HCT116 (cell line): ENCODE measurements around the gene NBAS. TPM values are rescaled to one million over a fixed set of nuclear protein-coding genes. Genes with fewer than 3 reads are reported as not detected.

ENCODE experiments used
- ATAC-seq: fragments of 200-7000 bp; cut with Tn5 transposase; 2 replicates; pipeline ENCODE4 v1.9.1; 2020; ENCODE audit warnings: mild to moderate bottlenecking, moderate library complexity
- BruUV-seq: library from RNA; stranded (reverse); fragments of 400-500 nt; replicated peaks from 2 replicates; lab custom pipeline; 2021; lab: Mats Ljungman, UMichigan
- CTCF ChIA-PET: fragments of 300-600 bp; sonication (Branson Sonifier 250); formaldehyde crosslinking; loops from one replicate; lab custom pipeline; 2021; ENCODE audit warnings: antibody characterized with exemption; lab: Charles Lee
- POLR2A ChIA-PET: fragments of 300-600, 350-600 bp; sonication (Branson Sonifier 250); formaldehyde crosslinking; loops from one replicate; lab custom pipeline; 2021; ENCODE audit warnings: antibody characterized with exemption; lab: Charles Lee
- RAD21 ChIA-PET, 2 experiments: fragments of 300-600 bp; sonication (Branson Sonifier 250); formaldehyde crosslinking; loops; one replicate each; lab custom pipeline; 2023; ENCODE audit warnings: low total read pairs in 2 of 2; ENCODE audit not compliant: uncharacterized antibody in 2 of 2, unreplicated experiment in 2 of 2, low non-redundant PET in 1 of 2; lab: Charles Lee
- DNase-seq: peaks from one replicate; pipeline ENCODE4 v3.0.0-alpha.2; 2010; ENCODE audit warnings: low read depth, low spot score
- H2AFZ ChIP-seq: fragments of 200-600 bp; shearing (Covaris generic), sonication (generic); 2 replicates; pipeline ENCODE4 v1.6.1; 2017; ENCODE audit warnings: low read depth, mixed run types, mixed read lengths, antibody characterized with exemption, low read length; ENCODE audit not compliant: poor library complexity, severe bottlenecking
- H3K27ac ChIP-seq: 2 replicates; pipeline ENCODE4 v1.5.1; 2012; ENCODE audit warnings: low read depth, low read length
- H3K27me3 ChIP-seq: fragments of 200-600 bp; sonication (generic); 2 replicates; pipeline ENCODE4 v1.6.1; 2016; ENCODE audit warnings: mixed run types, low read length, mixed read lengths; ENCODE audit not compliant: insufficient read depth
- H3K36me3 ChIP-seq, 2 experiments: fragments of 200-500 bp in 1 of 2; fragments of 200-600 bp in 1 of 2; sonication (Bioruptor generic) in 1 of 2; sonication (generic) in 1 of 2; 2 replicates each; pipeline versions ENCODE4 v1.5.1 to v1.6.1; 2014 to 2016; ENCODE audit warnings: low read length in 2 of 2, inconsistent platforms in 1 of 2, mixed read lengths in 1 of 2, mixed run types in 1 of 2; ENCODE audit not compliant: insufficient read depth in 2 of 2, control insufficient read depth in 1 of 2
- H3K4me1 ChIP-seq, 2 experiments: fragments of 200-600 bp in 1 of 2; sonication (generic) in 1 of 2; 2 replicates each; pipeline versions ENCODE4 v1.5.1 to v1.6.1; 2012 to 2017; ENCODE audit warnings: low read length in 2 of 2, inconsistent platforms in 1 of 2, mild to moderate bottlenecking in 1 of 2, mixed read lengths in 1 of 2, mixed run types in 1 of 2, moderate library complexity in 1 of 2; ENCODE audit not compliant: insufficient read depth in 2 of 2, control insufficient read depth in 1 of 2
- H3K4me2 ChIP-seq: fragments of 200-600 bp; sonication (generic); 2 replicates; pipeline ENCODE4 v1.6.1; 2017; ENCODE audit warnings: mixed run types, low read length, mixed read lengths
- H3K4me3 ChIP-seq, 2 experiments: fragments of 200-600 bp in 1 of 2; sonication (generic) in 1 of 2; replicated peaks in 1 of 2; 2 replicates each; pipeline ENCODE4 v1.5.1; 2011 to 2016; ENCODE audit warnings: low read length in 2 of 2, control low read depth in 1 of 2, low read depth in 1 of 2, mild to moderate bottlenecking in 1 of 2, mixed read lengths in 1 of 2, mixed run types in 1 of 2
- H3K79me2 ChIP-seq: fragments of 200-600 bp; sonication (generic); 2 replicates; pipeline ENCODE4 v1.6.1; 2017; ENCODE audit warnings: mild to moderate bottlenecking, mixed run types, low read length, moderate library complexity, mixed read lengths; ENCODE audit not compliant: insufficient read depth
- H3K9ac ChIP-seq: fragments of 200-600 bp; sonication (generic); 2 replicates; pipeline ENCODE4 v1.6.1; 2016; ENCODE audit warnings: low read length, mixed read lengths
- H3K9me2 ChIP-seq: fragments of 200-600 bp; sonication (generic), shearing (Covaris generic); 2 replicates; pipeline ENCODE4 v1.6.1; 2017; ENCODE audit warnings: mixed run types, mild to moderate bottlenecking, moderate library complexity; ENCODE audit not compliant: insufficient read depth
- H3K9me3 ChIP-seq, 2 experiments: fragments of 200-500 bp in 1 of 2; fragments of 200-600 bp in 1 of 2; sonication (Bioruptor generic) in 1 of 2; sonication (generic) in 1 of 2; 2 replicates each; pipeline ENCODE4 v1.6.1; 2014 to 2017; ENCODE audit warnings: low read length in 2 of 2, mixed read lengths in 2 of 2, inconsistent platforms in 1 of 2, low read depth in 1 of 2, mild to moderate bottlenecking in 1 of 2, mixed run types in 1 of 2, moderate library complexity in 1 of 2; ENCODE audit not compliant: control insufficient read depth in 1 of 2, insufficient read depth in 1 of 2
- H4K20me1 ChIP-seq: fragments of 200-600 bp; sonication (generic), shearing (Covaris generic); 2 replicates; pipeline ENCODE4 v1.6.1; 2017; ENCODE audit warnings: mixed run types, mild to moderate bottlenecking, moderate library complexity; ENCODE audit not compliant: insufficient read depth
- CEBPB ChIP-seq: IDR thresholded peaks from 2 replicates; pipeline ENCODE4 v1.6.1; 2012; ENCODE audit warnings: low read depth
- CTCF ChIP-seq, 3 experiments: fragments of 200-600 bp in 1 of 3; sonication (generic) in 1 of 3; IDR thresholded peaks in 2 of 3; conservative IDR thresholded peaks in 1 of 3; 2 replicates each; pipeline ENCODE4 v1.5.1; 2012 to 2017; ENCODE audit warnings: low read depth in 2 of 3, low read length in 2 of 3, antibody characterized with exemption in 1 of 3, borderline replicate concordance in 1 of 3, control low read depth in 1 of 3, mild to moderate bottlenecking in 1 of 3, mixed read lengths in 1 of 3, mixed run types in 1 of 3, moderate library complexity in 1 of 3; ENCODE audit not compliant: insufficient read depth in 1 of 3
- EGR1 ChIP-seq: IDR thresholded peaks from 2 replicates; pipeline ENCODE4 v1.6.1; 2012; ENCODE audit warnings: low read depth
- ELF1 ChIP-seq: IDR thresholded peaks from 2 replicates; pipeline ENCODE4 v1.6.1; 2012; ENCODE audit warnings: low read depth, borderline replicate concordance
- EZH2phosphoT487 ChIP-seq: fragments of 200-600 bp; IDR thresholded peaks from 2 replicates; pipeline ENCODE4 v1.6.1; 2018; ENCODE audit warnings: antibody characterized with exemption, borderline replicate concordance
- JUND ChIP-seq: IDR thresholded peaks from 2 replicates; pipeline ENCODE4 v1.6.1; 2012
- REST ChIP-seq: IDR thresholded peaks from 2 replicates; pipeline ENCODE4 v1.6.1; 2012; ENCODE audit warnings: low read depth
- TCF7L2 ChIP-seq: IDR thresholded peaks from 2 replicates; pipeline ENCODE4 v1.7.0; 2011; ENCODE audit warnings: borderline replicate concordance, inconsistent platforms; ENCODE audit not compliant: insufficient read depth, insufficient read length; ENCODE audit errors: extremely low read depth
- YY1 ChIP-seq: IDR thresholded peaks from 2 replicates; pipeline ENCODE4 v1.6.1; 2011; ENCODE audit warnings: low read length, low read depth, moderate library complexity, mild to moderate bottlenecking; ENCODE audit not compliant: insufficient replicate concordance; ENCODE audit errors: extremely low read depth
- ZBTB33 ChIP-seq: IDR thresholded peaks from 2 replicates; pipeline ENCODE4 v1.6.1; 2011; ENCODE audit warnings: mild to moderate bottlenecking, low read length, moderate library complexity; ENCODE audit not compliant: insufficient replicate concordance; ENCODE audit errors: extremely low read depth
- ZFX ChIP-seq: fragments of 450-650 bp; IDR thresholded peaks from 2 replicates; pipeline ENCODE4 v1.6.1; 2017
- ZNF274 ChIP-seq: fragments of 200-500 bp; sonication (Bioruptor generic); IDR thresholded peaks from 2 replicates; pipeline ENCODE4 v1.6.1; 2014; ENCODE audit warnings: mild to moderate bottlenecking, low read depth, low read length, inconsistent platforms
- intact Hi-C: fragments of 100-400 bp; cut with micrococcal nuclease; formaldehyde crosslinking; loops from 2 replicates; pipeline ENCODE4 v1.10.0; 2022
- total RNA-seq: library from RNA; stranded (reverse); gene quantifications from one replicate; pipeline ENCODE4 v1.2.1, GENCODE V29; 2021; ENCODE audit not compliant: unreplicated experiment

NBAS gene
- total RNA-seq, 1 experiment from 2014 or later, result 32.8 TPM

- intact Hi-C loops, result no loop called here
- Histone ChIP-seq H3K4me1 (no peaks in the 10 kb centered on the region), H2AFZ (no peak overlapping the region), H3K36me3 (peaks cover 0 to 2% of the 10 kb centered on the region in 2 experiments; a peak in 1 of 4 replicates), H3K27ac (no peak overlapping the region), H3K27me3 (no peaks in the 10 kb centered on the region), H3K4me2 (no peak overlapping the region), H3K4me3 (no peak overlapping the region), H3K9ac (no peak overlapping the region), H4K20me1 (no peaks in the 10 kb centered on the region), H3K9me2 (no peaks in the 10 kb centered on the region), H3K9me3 (no peaks in the 10 kb centered on the region), H3K79me2 (no peaks in the 10 kb centered on the region)
- POLR2A ChIA-PET, result no interaction called here
- TF ChIP-seq ZNF274 (no peak), CEBPB (no peak), ELF1 (no peak)
- CTCF ChIA-PET, result no interaction called here
- BruUV-seq, result no TSS peak
- RAD21 ChIA-PET, result no interaction called here
- ATAC-seq, result no peak
- no peak for DNase-seq
These were observed 287.7 kb downstream of the NBAS start for GRCh38 chr2:15273452-15273851.

- ChIA-PET POLR2A (no interaction called here), RAD21 (no interaction called here), CTCF (no interaction called here)
- H3K4me2 ChIP-seq, result no peak overlapping the region
- no peaks in the 10 kb centered on the region for H3K79me2 ChIP-seq
- no peak overlapping the region for H2AFZ ChIP-seq
- H3K4me3 ChIP-seq, result no peak overlapping the region
- no peaks in the 10 kb centered on the region for H3K9me3 ChIP-seq
- no peaks in the 10 kb centered on the region for H3K9me2 ChIP-seq
- no peaks in the 10 kb centered on the region for H4K20me1 ChIP-seq
- no peaks in the 10 kb centered on the region for H3K4me1 ChIP-seq
- peaks cover 0 to 2% of the 10 kb centered on the region in 2 experiments; a peak in 1 of 4 replicates for H3K36me3 ChIP-seq
- intact Hi-C loops, result no loop called here
- no peaks in the 10 kb centered on the region for H3K27me3 ChIP-seq
- DNase-seq (no peak), ATAC-seq (no peak)
- BruUV-seq, result no TSS peak
- TF ChIP-seq YY1 (no peak), CTCF (IDR thresholded peaks at IDR 0.05 in 2 of 3, conservative IDR thresholded peaks at IDR 0.05 in 1 of 3; ENCODE audit: borderline replicate concordance in 1 of 3, insufficient read depth in 1 of 3, low read depth in 2 of 3, low read length in 2 of 3) (no peak), JUND (no peak), ZBTB33 (no peak), TCF7L2 (no peak), EZH2phosphoT487 (no peak), EGR1 (no peak), ELF1 (no peak), REST (no peak), ZNF274 (no peak), ZFX (no peak)
- H3K9ac ChIP-seq, result no peak overlapping the region
- no peak overlapping the region for H3K27ac ChIP-seq
These were observed 288.2 kb downstream of the NBAS start for GRCh38 chr2:15272942-15273341.
